ENCODE measurements around the gene ADRA2A.

The ADRA2A gene

GRCh38 chr10:111089293-111089692 lies 12.5 kb downstream of the ADRA2A start:
- no peak for DNase-seq (ENCODE audit: insufficient read length, low spot score)
- TF ChIP-seq CTCF (IDR thresholded peaks at IDR 0.05; ENCODE audit: insufficient read depth, missing control alignments): no peak
- no peak for FAIRE-seq

GRCh38 chr10:111091833-111092232 lies 15.0 kb downstream of the ADRA2A start:
- no peak for TF ChIP-seq CTCF (IDR thresholded peaks at IDR 0.05; ENCODE audit: insufficient read depth, missing control alignments)
- FAIRE-seq: no peak
- DNase-seq (ENCODE audit: insufficient read length, low spot score): no peak

GRCh38 chr10:111093741-111094380 lies 17.0 kb downstream of the ADRA2A start:
- FAIRE-seq: no peak
- no peak for TF ChIP-seq CTCF (IDR thresholded peaks at IDR 0.05; ENCODE audit: insufficient read depth, missing control alignments)
- DNase-seq (ENCODE audit: insufficient read length, low spot score): no peak

- no peak for DNase-seq (ENCODE audit: insufficient read length, low spot score)
- TF ChIP-seq CTCF (IDR thresholded peaks at IDR 0.05; ENCODE audit: insufficient read depth, missing control alignments): no peak
- FAIRE-seq: no peak
These were observed 22.0 kb downstream of the ADRA2A start for GRCh38 chr10:111098679-111099437.

- FAIRE-seq: no peak
These were observed 23.4 kb downstream of the ADRA2A start for GRCh38 chr10:111100198-111100597.

GRCh38 chr10:111101796-111102195 lies 25.0 kb downstream of the ADRA2A start:
- TF ChIP-seq CTCF (IDR thresholded peaks at IDR 0.05; ENCODE audit: insufficient read depth, missing control alignments): no peak
- FAIRE-seq: no peak

More at GRCh38 chr10:111100198-111100597, 23.4 kb downstream of the ADRA2A start:
- no peak for DNase-seq (ENCODE audit: insufficient read length, low spot score)
- TF ChIP-seq CTCF (IDR thresholded peaks at IDR 0.05; ENCODE audit: insufficient read depth, missing control alignments): no peak

GRCh38 chr10:111102359-111102837 lies 25.6 kb downstream of the ADRA2A start:
- FAIRE-seq: no peak
- no peak for TF ChIP-seq CTCF (IDR thresholded peaks at IDR 0.05; ENCODE audit: insufficient read depth, missing control alignments)
- no peak for DNase-seq (ENCODE audit: insufficient read length, low spot score)

More at GRCh38 chr10:111101796-111102195, 25.0 kb downstream of the ADRA2A start:
- DNase-seq (ENCODE audit: insufficient read length, low spot score): no peak

Data from D721Med (cell line).